ENCODE results near the gene NDUFC2.
"Not testable (repeated sequence)": the region's sequence is repeated elsewhere in the genome, so short reads cannot be mapped to it uniquely, and the experiment has no call there.

- not testable (repeated sequence) for TF ChIP-seq CTCF (IDR thresholded peaks at IDR 0.05); EZH2 (IDR thresholded peaks at IDR 0.05; ENCODE audit: borderline replicate concordance, insufficient read depth, low read depth, low read length, poor library complexity, severe bottlenecking)
These were observed 51.2 kb downstream of the NDUFC2 start for GRCh38 chr11:78028423-78028822.

All from B cell (primary cell).